ENCODE measurements around the gene PLAAT3.

GRCh38 chr11:63527667-63528066, 86.6 kb downstream of the PLAAT3 start:
- TF ChIP-seq POLR2A (IDR thresholded peaks at IDR 0.05; ENCODE audit: low read depth, low read length) (no peak), PAX5 (IDR thresholded peaks at IDR 0.05; ENCODE audit: insufficient read depth, low read length, severe bottlenecking) (no peak), TAF1 (IDR thresholded peaks at IDR 0.05; ENCODE audit: low read depth, low read length) (no peak), SPI1 (IDR thresholded peaks at IDR 0.05; ENCODE audit: low read depth, low read length) (no peak)

Measured in GM12891 (cell line).